ENCODE measurements around the gene ATG4D. TPM values are rescaled to one million over a fixed set of nuclear protein-coding genes. Genes with fewer than 3 reads are reported as not detected.

Gene ATG4D
- total and polyA plus RNA-seq, 3 donors from 2014 or later, result 80.5 to 167 (median 97.1) TPM

DNA sequence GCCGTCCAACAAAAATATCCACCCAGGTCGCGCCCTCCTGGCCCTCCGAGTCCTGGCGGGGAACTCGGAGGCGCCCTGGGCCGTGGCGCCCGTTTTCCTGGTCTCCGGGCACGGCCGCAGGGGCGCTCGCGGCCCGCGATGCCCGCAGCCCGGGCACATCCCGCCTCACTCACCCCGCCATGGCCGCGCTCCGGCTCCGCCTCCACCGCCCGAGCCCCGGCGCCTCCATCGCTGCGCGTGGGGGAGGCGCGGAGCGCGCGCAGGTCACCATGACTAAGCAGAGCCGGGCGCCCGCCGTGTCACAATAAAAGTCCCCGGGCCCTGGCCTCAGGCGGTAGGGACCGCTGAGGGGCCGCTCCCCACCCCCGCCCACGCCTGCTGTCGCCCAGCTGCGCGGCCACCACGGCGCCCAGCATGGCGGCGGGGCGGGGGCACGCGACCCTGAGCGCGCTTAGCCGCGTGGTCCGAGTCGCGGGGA, 41.1 kb upstream of the ATG4D start:
- TF ChIP-seq, protein P1, sequence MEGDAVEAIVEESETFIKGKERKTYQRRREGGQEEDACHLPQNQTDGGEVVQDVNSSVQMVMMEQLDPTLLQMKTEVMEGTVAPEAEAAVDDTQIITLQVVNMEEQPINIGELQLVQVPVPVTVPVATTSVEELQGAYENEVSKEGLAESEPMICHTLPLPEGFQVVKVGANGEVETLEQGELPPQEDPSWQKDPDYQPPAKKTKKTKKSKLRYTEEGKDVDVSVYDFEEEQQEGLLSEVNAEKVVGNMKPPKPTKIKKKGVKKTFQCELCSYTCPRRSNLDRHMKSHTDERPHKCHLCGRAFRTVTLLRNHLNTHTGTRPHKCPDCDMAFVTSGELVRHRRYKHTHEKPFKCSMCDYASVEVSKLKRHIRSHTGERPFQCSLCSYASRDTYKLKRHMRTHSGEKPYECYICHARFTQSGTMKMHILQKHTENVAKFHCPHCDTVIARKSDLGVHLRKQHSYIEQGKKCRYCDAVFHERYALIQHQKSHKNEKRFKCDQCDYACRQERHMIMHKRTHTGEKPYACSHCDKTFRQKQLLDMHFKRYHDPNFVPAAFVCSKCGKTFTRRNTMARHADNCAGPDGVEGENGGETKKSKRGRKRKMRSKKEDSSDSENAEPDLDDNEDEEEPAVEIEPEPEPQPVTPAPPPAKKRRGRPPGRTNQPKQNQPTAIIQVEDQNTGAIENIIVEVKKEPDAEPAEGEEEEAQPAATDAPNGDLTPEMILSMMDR (IDR thresholded peaks at IDR 0.05), result no peak
- TF ChIP-seq POLR2A (IDR thresholded peaks at IDR 0.05), result no peak
- Histone ChIP-seq H3K9me3 (no peaks in the 10 kb centered on the region), H3K4me3 (peak overlapping the region; percentile 92 to 97), H3K36me3 (ENCODE audit: low read depth, missing control alignments) (no peaks in the 10 kb centered on the region), H3K4me1 (peaks cover 13% of the 10 kb centered on the region), H3K27me3 (no peaks in the 10 kb centered on the region), H3K27ac (peak overlapping the region; percentile 84 to 93)
- DNase-seq, result peak; percentile 94
- intact Hi-C loops (cut with DNase I; ENCODE audit: low total_unique reads), result no loop called here
- WGBS, 2 donors, result 0% methylated on average over 4 to 10 of the region's 65 CpGs

GRCh38 chr19:10503002-10503789, 40.5 kb upstream of the ATG4D start, which contains the start of gene KEAP1:
TSS of gene KEAP1 (minus strand) at chr19:10503356. CDS start at chr19:10500033, 3,323 bp downstream.
- peaks cover 13% of the 10 kb centered on the region for H3K4me1 ChIP-seq
- peak within 1 kb of the TSS; percentile 84 to 93 for H3K27ac ChIP-seq
- no peaks in the 10 kb centered on the region for H3K9me3 ChIP-seq
- intact Hi-C loops (cut with DNase I; ENCODE audit: low total_unique reads), result no loop called here
- H3K4me3 ChIP-seq, result peak within 1 kb of the TSS; percentile 92 to 97
- no peak for TF ChIP-seq POLR2A (IDR thresholded peaks at IDR 0.05)
- TF ChIP-seq, protein P1 (IDR thresholded peaks at IDR 0.05), result no peak
- 2 to 4% methylated on average over 30 to 32 of the region's 73 CpGs for WGBS, 2 donors
- peak; percentile 65 for DNase-seq
- H3K36me3 ChIP-seq (ENCODE audit: low read depth, missing control alignments), result no peaks in the 10 kb centered on the region
- H3K27me3 ChIP-seq, result no peaks in the 10 kb centered on the region

DNA sequence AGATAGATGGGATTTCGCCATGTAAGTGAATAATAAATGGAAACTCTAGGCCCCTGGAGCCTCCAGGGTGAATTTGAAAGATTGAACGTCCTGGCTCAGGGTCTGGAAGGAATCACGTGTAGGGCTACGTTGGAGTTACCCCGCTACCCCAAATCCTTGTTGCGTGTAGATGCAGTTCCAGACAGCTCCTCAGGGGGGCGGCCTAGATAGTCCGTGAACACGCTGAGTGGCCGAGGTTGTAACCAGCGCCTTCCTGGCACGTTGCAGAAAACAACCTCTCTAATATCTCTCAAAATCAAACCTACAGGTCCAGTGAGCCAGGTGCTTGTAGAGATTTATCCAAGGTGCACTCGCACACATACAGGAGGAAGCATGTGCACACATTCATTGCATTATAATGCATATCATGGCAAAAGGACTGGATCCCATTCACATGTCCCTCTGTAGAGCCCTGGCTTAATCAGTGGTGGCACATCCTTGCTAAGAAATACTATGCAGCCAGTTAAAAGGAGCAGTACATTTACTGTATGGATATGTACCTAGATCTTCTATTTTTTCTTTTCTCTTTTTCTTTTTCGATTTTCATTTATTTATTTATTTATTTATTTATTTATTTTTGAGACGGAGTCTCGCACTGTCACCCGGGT, 38.0 kb upstream of the ATG4D start:
- no peak overlapping the region for H3K4me3 ChIP-seq
- no peak overlapping the region for H3K27ac ChIP-seq
- H3K4me1 ChIP-seq, result peaks cover 13% of the 10 kb centered on the region
- no peaks in the 10 kb centered on the region for H3K36me3 ChIP-seq (ENCODE audit: low read depth, missing control alignments)
- TF ChIP-seq POLR2A (IDR thresholded peaks at IDR 0.05), result no peak
- TF ChIP-seq, protein P1 (IDR thresholded peaks at IDR 0.05), result peak; percentile 16 to 84 (median 62)
- no peaks in the 10 kb centered on the region for H3K27me3 ChIP-seq
- intact Hi-C loops (cut with DNase I; ENCODE audit: low total_unique reads), result no loop called here
- 17 to 26% methylated on average over 17 of the region's 17 CpGs for WGBS, 2 donors
- peak; percentile 88 for DNase-seq
- H3K9me3 ChIP-seq, result no peaks in the 10 kb centered on the region

- H3K27me3 ChIP-seq, result no peaks in the 10 kb centered on the region
- no peak for TF ChIP-seq POLR2A (IDR thresholded peaks at IDR 0.05)
- TF ChIP-seq, protein P1 (IDR thresholded peaks at IDR 0.05), result no peak
These were observed 35.7 kb upstream of the ATG4D start for GRCh38 chr19:10508036-10508435.

More at GRCh38 chr19:10508036-10508435, 35.7 kb upstream of the ATG4D start:
- no peak for DNase-seq
- intact Hi-C loops (cut with DNase I; ENCODE audit: low total_unique reads), result no loop called here
- peaks cover 4% of the 10 kb centered on the region for H3K4me1 ChIP-seq
- H3K36me3 ChIP-seq (ENCODE audit: low read depth, missing control alignments), result no peaks in the 10 kb centered on the region
- no peak overlapping the region for H3K4me3 ChIP-seq
- H3K27ac ChIP-seq, result no peak overlapping the region
- 86 to 95% methylated on average over 16 of the region's 16 CpGs for WGBS, 2 donors
- no peaks in the 10 kb centered on the region for H3K9me3 ChIP-seq

Measured in testis (tissue), 3 donors.